ENCODE data around the gene ITGB7. TPM values are rescaled to one million over a fixed set of nuclear protein-coding genes. Genes with fewer than 3 reads are reported as not detected.
A peak's percentile ranks its signal among the peaks of the same experiment; 100 is the strongest.

ITGB7 gene
- total and polyA plus RNA-seq, 2 of the 4 experiments (the other 2 are of a cell fraction), result 0.18 to 0.44 TPM

GRCh38 chr12:53184828-53185227 lies 22.2 kb downstream of the ITGB7 start:
- H3K4me2 ChIP-seq (ENCODE audit: low read depth, low read length), result no peak overlapping the region
- no TSS peak for BruUV-seq (replicated peaks)
- H2AFZ ChIP-seq (replicated peaks; ENCODE audit: low read length, poor library complexity), result peak overlapping the region; percentile 26
- no peak overlapping the region for H3K23ac ChIP-seq (ENCODE audit: low read depth, low read length)
- 100% methylated on average over 6 of the region's 6 CpGs; no CpG with 5 or more reads in 1 of the 2 experiments for WGBS, 2 experiments (ENCODE audit: extremely low coverage in 2 of 2, insufficient read length in 1 of 2)
- H3K79me1 ChIP-seq (ENCODE audit: low read depth in 1 of 2, low read length in 2 of 2), result peaks cover 31 to 65% of the 10 kb centered on the region in 2 experiments
- peaks cover 21% of the 10 kb centered on the region; the same call in 1 of the 2 replicates for H4K20me1 ChIP-seq (ENCODE audit: insufficient read depth, low read length)
- H3K14ac ChIP-seq (replicated peaks; ENCODE audit: low read depth, low read length), result no peak overlapping the region
- no peak overlapping the region for H3K9ac ChIP-seq (ENCODE audit: low read depth, low read length)
- DNase-seq (no peak), ATAC-seq (ENCODE audit: low read depth) (no peak)
- TF ChIP-seq RCOR1 (IDR thresholded peaks at IDR 0.05; ENCODE audit: insufficient replicate concordance, low read length), result no peak
- no peak for TF ChIP-seq FOS (IDR thresholded peaks at IDR 0.05; ENCODE audit: low read depth, low read length)
- no peak for TF ChIP-seq USF2 (IDR thresholded peaks at IDR 0.05; ENCODE audit: low read depth, low read length)
- TF ChIP-seq MAFK (IDR thresholded peaks at IDR 0.05; ENCODE audit: low read depth, low read length), result no peak
- no peak for TF ChIP-seq MAZ (IDR thresholded peaks at IDR 0.05; ENCODE audit: borderline replicate concordance, low read depth, low read length)
- TF ChIP-seq MXI1 (IDR thresholded peaks at IDR 0.05; ENCODE audit: borderline replicate concordance, low read depth, low read length), result no peak
- TF ChIP-seq RAD21 (IDR thresholded peaks at IDR 0.05; ENCODE audit: low read length), result no peak
- no peak for TF ChIP-seq BHLHE40 (IDR thresholded peaks at IDR 0.05; ENCODE audit: low read depth, low read length)
- no peak for TF ChIP-seq POLR2A (IDR thresholded peaks at IDR 0.05; ENCODE audit: low read depth, low read length)
- TF ChIP-seq ELK1 (IDR thresholded peaks at IDR 0.05; ENCODE audit: borderline replicate concordance, low read depth, low read length), result no peak
- no peak for TF ChIP-seq CEBPB (IDR thresholded peaks at IDR 0.05; ENCODE audit: low read depth, low read length)
- no peak for TF ChIP-seq NFE2L2 (IDR thresholded peaks at IDR 0.05; ENCODE audit: low read depth, low read length)
- TF ChIP-seq RFX5 (IDR thresholded peaks at IDR 0.05; ENCODE audit: low read depth, low read length), result no peak
- no peak for TF ChIP-seq SMC3 (IDR thresholded peaks at IDR 0.05; ENCODE audit: low read depth, low read length)
- H3K4ac ChIP-seq (ENCODE audit: low read depth, low read length), result no peak overlapping the region
- dilution Hi-C loops (cut with HindIII; ENCODE audit: low sequenced_read_pairs, unreplicated experiment) (no loop called here), intact Hi-C loops (cut with micrococcal nuclease) (no loop called here), in situ Hi-C loops (cut with MboI; ENCODE audit: low sequenced_read_pairs) (loop anchor here (5.0 kb wide), 1 partner anchor 118 kb away; no protein-coding TSS in a partner anchor)
- no peak overlapping the region for H2AK5ac ChIP-seq (ENCODE audit: low read depth, low read length)
- no peaks in the 10 kb centered on the region for H3K9me3 ChIP-seq (ENCODE audit: control insufficient read depth, insufficient read depth, low read length)
- no peaks in the 10 kb centered on the region for H3K27me3 ChIP-seq (ENCODE audit: control insufficient read depth, insufficient read depth, low read length)
- H4K8ac ChIP-seq (ENCODE audit: low read depth in 2 of 2, low read length in 2 of 2), result no peak overlapping the region
- no peak overlapping the region for H3K27ac ChIP-seq (ENCODE audit: insufficient read depth, low read length)
- H3K56ac ChIP-seq (ENCODE audit: extremely low read depth, insufficient read depth, low read length), result no peak overlapping the region
- H3K4me1 ChIP-seq (ENCODE audit: control insufficient read depth, insufficient read depth, low read length), result peaks cover 14% of the 10 kb centered on the region
- no peak overlapping the region for H2AK9ac ChIP-seq (replicated peaks; ENCODE audit: low read depth, low read length, poor library complexity)
- H4K91ac ChIP-seq (ENCODE audit: insufficient read depth, low read depth, low read length), result no peak overlapping the region
- H3K36me3 ChIP-seq (ENCODE audit: control insufficient read depth, insufficient read depth, low read length), result peaks cover 48% of the 10 kb centered on the region
- H3K18ac ChIP-seq (ENCODE audit: low read depth, low read length), result no peak overlapping the region
- H2BK120ac ChIP-seq (ENCODE audit: low read depth, low read length), result no peak overlapping the region
- ChIA-PET CTCF (no interaction called here), POLR2A (ENCODE audit: unreplicated experiment) (no interaction called here)
- H2BK20ac ChIP-seq (ENCODE audit: low read depth, low read length), result no peak overlapping the region
- no peak overlapping the region for H2BK5ac ChIP-seq (ENCODE audit: low read depth, low read length, poor library complexity, severe bottlenecking)
- no peak overlapping the region for H4K5ac ChIP-seq (ENCODE audit: low read depth, low read length)
- peaks cover 17% of the 10 kb centered on the region for H3K9me1 ChIP-seq (ENCODE audit: insufficient read depth, low read length)
- no peak overlapping the region for H3K4me3 ChIP-seq (ENCODE audit: insufficient read depth, low read depth, low read length)
- H2BK15ac ChIP-seq (ENCODE audit: low read depth, low read length), result no peak overlapping the region
